Omental fat pad (tissue), 4 donors: ENCODE data around the gene GID8. TPM values are rescaled to one million over a fixed set of nuclear protein-coding genes. Genes with fewer than 3 reads are reported as not detected.

Experiments
- ATAC-seq: fragments of 150-250 bp; one replicate; pipeline ENCODE4 v1.9.1; 2016; ENCODE audit warnings: mild to moderate bottlenecking, moderate library complexity; ENCODE audit not compliant: low FRiP score
- DNase-seq: peaks from one replicate; pipeline ENCODE4 v3.0.0-alpha.2; 2019; ENCODE audit warnings: low spot score
- total RNA-seq, 4 donors: library from RNA; depleted of rRNA; stranded (reverse); fragments of >200 nt; gene quantifications; one replicate each; pipeline ENCODE4 v1.1.0, GENCODE V29; 2016
- TF ChIP-seq, protein P1 (sequence below), 3 donors: fragments of 450-650 bp; IDR thresholded peaks; one replicate each; pipeline ENCODE4 v1.5.1; 2016 to 2017; ENCODE audit warnings: antibody characterized with exemption in 3 of 3, mild to moderate bottlenecking in 3 of 3, moderate library complexity in 2 of 3

GID8 gene
- total RNA-seq, 4 donors from 2014 or later, result 21.7 to 33.4 (median 25.5) TPM

DNA sequence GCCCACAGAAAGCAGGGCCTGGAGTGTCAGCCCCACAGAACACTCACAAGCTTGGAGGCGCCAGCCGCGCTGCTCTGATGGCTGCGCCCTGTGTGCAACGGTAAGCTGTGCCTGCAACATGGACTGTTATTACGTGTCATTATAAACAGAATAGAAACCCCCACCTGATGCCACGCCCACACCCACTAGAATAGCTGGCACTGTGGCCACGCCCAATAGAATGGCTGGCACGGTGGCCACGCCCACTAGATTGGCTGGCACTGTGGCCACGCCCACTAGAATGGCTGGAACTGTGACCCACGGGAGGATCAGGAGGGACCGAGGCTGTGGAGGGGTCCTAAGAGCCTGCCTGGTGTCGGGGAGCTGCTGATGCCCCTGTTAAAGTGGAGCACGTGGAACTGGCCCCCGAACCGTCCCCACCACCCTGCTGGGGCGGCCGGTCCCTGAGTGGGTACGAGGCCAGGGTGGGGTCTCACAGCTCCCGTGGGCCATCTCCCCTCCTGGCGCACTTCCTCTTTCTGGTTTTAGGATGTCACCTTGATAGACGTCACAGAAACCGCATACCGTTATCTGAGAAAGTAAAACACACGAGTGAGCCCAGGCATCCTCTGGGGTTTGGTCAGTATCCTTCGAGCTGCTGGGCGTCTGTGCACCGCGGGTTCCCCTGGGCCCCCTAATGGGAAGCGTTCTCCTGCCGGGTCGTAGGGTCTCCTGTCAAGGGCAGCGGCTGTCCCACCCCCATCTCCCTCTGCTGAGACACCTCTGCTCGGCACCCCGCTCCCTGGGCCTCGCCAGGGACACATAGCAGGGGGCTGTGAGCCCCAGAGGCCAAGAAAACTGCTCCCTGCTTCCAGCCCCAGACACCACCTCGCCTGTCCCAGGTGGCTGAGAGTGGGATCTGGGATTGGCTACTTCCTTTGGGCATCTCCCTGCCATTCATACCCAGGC lies 39.9 kb downstream of the GID8 start:
- TF ChIP-seq, protein P1, sequence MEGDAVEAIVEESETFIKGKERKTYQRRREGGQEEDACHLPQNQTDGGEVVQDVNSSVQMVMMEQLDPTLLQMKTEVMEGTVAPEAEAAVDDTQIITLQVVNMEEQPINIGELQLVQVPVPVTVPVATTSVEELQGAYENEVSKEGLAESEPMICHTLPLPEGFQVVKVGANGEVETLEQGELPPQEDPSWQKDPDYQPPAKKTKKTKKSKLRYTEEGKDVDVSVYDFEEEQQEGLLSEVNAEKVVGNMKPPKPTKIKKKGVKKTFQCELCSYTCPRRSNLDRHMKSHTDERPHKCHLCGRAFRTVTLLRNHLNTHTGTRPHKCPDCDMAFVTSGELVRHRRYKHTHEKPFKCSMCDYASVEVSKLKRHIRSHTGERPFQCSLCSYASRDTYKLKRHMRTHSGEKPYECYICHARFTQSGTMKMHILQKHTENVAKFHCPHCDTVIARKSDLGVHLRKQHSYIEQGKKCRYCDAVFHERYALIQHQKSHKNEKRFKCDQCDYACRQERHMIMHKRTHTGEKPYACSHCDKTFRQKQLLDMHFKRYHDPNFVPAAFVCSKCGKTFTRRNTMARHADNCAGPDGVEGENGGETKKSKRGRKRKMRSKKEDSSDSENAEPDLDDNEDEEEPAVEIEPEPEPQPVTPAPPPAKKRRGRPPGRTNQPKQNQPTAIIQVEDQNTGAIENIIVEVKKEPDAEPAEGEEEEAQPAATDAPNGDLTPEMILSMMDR (IDR thresholded peaks at IDR 0.05), result no peak
- ATAC-seq, result no peak
- no peak for DNase-seq

GRCh38 chr20:62978561-62978943 lies 40.6 kb downstream of the GID8 start:
- TF ChIP-seq, protein P1 (IDR thresholded peaks at IDR 0.05), result no peak
- ATAC-seq (no peak), DNase-seq (no peak)

- ATAC-seq (no peak), DNase-seq (no peak)
- TF ChIP-seq, protein P1 (IDR thresholded peaks at IDR 0.05), result no peak
Observed at GRCh38 chr20:62979310-62979709, 41.4 kb downstream of the GID8 start.

- no peak for ATAC-seq
- DNase-seq, result no peak
- TF ChIP-seq, protein P1 (IDR thresholded peaks at IDR 0.05), result no peak
Observed at GRCh38 chr20:62979876-62980373, 42.0 kb downstream of the GID8 start.

DNA sequence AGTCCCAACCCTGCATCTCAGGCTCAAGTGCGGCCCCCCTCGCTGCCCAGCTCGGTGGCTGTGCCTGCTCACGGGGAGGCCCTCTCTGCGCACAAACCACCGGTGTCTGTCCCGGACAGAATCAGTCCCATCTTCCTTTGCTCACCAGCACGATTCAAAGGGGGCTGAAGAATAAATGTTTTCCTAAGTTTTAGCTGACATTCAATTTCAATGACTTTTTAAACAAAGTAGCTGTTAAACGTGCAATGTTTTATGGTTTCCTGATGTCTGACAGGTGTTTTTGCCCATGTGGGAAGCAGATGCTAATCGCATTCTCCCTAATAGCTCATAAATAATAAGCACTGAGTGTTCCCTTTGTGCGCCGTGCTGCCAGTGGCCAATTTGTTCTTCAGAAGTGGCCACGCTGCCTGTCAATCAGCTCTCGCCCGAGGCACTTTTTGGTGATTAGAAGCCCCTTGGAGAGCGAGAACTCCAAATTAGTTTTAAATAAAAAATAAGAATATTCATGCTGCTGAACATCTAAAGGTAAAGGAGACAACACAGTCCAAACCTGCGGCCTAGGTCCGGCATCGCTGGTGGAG lies 42.5 kb downstream of the GID8 start:
- TF ChIP-seq, protein P1 (IDR thresholded peaks at IDR 0.05), result no peak
- DNase-seq (no peak), ATAC-seq (no peak)

DNA sequence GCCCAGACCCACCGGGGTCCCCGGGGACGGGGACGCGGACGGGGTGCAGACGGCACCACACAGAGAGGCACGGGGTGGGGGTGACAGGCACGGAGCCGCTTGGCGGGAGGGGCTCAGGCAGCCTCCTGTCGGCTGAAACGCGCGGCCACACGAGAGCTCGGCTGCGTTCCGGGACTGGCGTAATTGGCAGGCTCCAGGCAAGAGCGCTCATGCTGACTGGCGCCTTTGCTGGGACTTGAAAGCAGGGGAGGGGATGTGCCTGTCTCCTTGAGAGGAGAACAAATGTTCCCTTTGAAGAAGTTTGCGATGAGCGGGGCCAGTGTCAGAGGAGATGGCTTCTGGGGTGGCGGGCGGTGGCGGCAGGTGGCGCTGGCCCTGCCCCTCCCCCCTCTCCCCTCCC lies 43.0 kb downstream of the GID8 start:
- DNase-seq, result no peak
- ATAC-seq, result no peak

More for the DNA sequence above, 43.0 kb downstream of the GID8 start:
- TF ChIP-seq, protein P1 (IDR thresholded peaks at IDR 0.05), result no peak
